Lower lobe of right lung (tissue), 2 donors: Measurements from ENCODE around the gene HAVCR2. TPM values are rescaled to one million over a fixed set of nuclear protein-coding genes. Genes with fewer than 3 reads are reported as not detected.

Experiments
- ATAC-seq, 2 donors: fragments of 200-7000 bp; cut with Tn5 transposase; one replicate each; pipeline ENCODE4 v1.9.1; 2020 to 2022; ENCODE audit warnings: mild to moderate bottlenecking in 2 of 2, moderate library complexity in 2 of 2
- DNase-seq: peaks from one replicate; pipeline ENCODE4 v3.0.0-alpha.2; 2020
- H3K27ac ChIP-seq: fragments of 200-600 bp; one replicate; pipeline ENCODE4 v1.8.0; 2022
- H3K27me3 ChIP-seq: fragments of 200-600 bp; one replicate; pipeline ENCODE4 v1.8.0; 2022; ENCODE audit warnings: low read depth
- H3K36me3 ChIP-seq: fragments of 200-600 bp; one replicate; pipeline ENCODE4 v1.8.0; 2022; ENCODE audit warnings: mild to moderate bottlenecking
- H3K4me1 ChIP-seq: fragments of 200-600 bp; one replicate; pipeline ENCODE4 v1.8.0; 2022
- H3K4me3 ChIP-seq: fragments of 200-600 bp; one replicate; pipeline ENCODE4 v1.8.0; 2022; ENCODE audit warnings: mild to moderate bottlenecking
- H3K9me3 ChIP-seq: fragments of 200-600 bp; one replicate; pipeline ENCODE4 v1.8.0; 2022
- intact Hi-C: fragments of 100-400 bp; cut with DNase I; formaldehyde crosslinking; loops from one replicate; pipeline ENCODE4 v1.11.0; 2022
- long read RNA-seq: library from polyadenylated mRNA; unstranded; transcript quantifications from one replicate; pipeline ENCODE4 v2.0.0, GENCODE V29; 2021
- total RNA-seq: library from RNA; stranded (reverse); fragmentation: NEBNext Ultra II Directional; extraction: Animal tissue kit (Norgen Biotek cat#: 25700); gene quantifications from one replicate; pipeline ENCODE4 v1.2.1, GENCODE V29; 2021
- TF ChIP-seq, protein P1 (sequence below): fragments of 200-600 bp; IDR thresholded peaks from one replicate; pipeline ENCODE4 v1.8.0; 2022; ENCODE audit warnings: antibody characterized with exemption, mild to moderate bottlenecking
- donor health status: DM: no; HTN: yes; CAD: no; lungs with severe emphysema.

The HAVCR2 gene
- 33.8 TPM for total RNA-seq
- long read RNA-seq, transcript HAVCR2-201 (7 exons, 2,907 nt), result major isoform, 49 of 62 reads
- long read RNA-seq, partial matches to known transcripts, result 3 of 62 reads
- long read RNA-seq, other reads (novel, unspliced or antisense), result 10 of 62 reads

DNA sequence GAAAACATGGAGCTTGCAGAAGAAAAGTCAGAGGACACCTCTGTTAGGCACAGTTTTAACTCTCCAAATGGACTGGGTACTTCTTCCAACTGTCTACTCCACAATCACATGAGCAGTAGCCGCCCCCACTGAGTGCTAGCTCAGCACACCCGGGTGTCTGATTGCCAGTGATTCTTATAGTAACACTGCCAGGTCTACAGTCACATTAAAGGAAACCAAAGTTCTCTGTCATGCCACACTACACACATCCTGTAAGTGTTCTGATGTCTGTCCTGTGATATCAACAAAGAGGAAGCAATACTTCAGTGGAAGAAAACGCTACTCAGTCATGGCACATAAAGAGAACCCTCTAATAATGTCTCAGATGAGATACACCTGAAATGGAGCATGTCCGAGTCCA is at the start of gene HAVCR2:
Gene HAVCR2, minus strand, starts transcription at position 69 of the 400 bp plus-strand sequence. Its CDS starts 61 bp downstream, at position 8.
- Histone ChIP-seq H3K27ac (peak within 1 kb of the TSS; percentile 65), H3K9me3 (no peaks in the 10 kb centered on the region), H3K27me3 (no peaks in the 10 kb centered on the region), H3K4me3 (peak within 1 kb of the TSS; percentile 32), H3K4me1 (no peaks in the 10 kb centered on the region), H3K36me3 (no peaks in the 10 kb centered on the region)
- DNase-seq (peak; percentile 70), ATAC-seq (peak; percentile 71 to 90)
- TF ChIP-seq, protein P1, sequence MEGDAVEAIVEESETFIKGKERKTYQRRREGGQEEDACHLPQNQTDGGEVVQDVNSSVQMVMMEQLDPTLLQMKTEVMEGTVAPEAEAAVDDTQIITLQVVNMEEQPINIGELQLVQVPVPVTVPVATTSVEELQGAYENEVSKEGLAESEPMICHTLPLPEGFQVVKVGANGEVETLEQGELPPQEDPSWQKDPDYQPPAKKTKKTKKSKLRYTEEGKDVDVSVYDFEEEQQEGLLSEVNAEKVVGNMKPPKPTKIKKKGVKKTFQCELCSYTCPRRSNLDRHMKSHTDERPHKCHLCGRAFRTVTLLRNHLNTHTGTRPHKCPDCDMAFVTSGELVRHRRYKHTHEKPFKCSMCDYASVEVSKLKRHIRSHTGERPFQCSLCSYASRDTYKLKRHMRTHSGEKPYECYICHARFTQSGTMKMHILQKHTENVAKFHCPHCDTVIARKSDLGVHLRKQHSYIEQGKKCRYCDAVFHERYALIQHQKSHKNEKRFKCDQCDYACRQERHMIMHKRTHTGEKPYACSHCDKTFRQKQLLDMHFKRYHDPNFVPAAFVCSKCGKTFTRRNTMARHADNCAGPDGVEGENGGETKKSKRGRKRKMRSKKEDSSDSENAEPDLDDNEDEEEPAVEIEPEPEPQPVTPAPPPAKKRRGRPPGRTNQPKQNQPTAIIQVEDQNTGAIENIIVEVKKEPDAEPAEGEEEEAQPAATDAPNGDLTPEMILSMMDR, result no peak
- intact Hi-C loops, result no loop called here

DNA sequence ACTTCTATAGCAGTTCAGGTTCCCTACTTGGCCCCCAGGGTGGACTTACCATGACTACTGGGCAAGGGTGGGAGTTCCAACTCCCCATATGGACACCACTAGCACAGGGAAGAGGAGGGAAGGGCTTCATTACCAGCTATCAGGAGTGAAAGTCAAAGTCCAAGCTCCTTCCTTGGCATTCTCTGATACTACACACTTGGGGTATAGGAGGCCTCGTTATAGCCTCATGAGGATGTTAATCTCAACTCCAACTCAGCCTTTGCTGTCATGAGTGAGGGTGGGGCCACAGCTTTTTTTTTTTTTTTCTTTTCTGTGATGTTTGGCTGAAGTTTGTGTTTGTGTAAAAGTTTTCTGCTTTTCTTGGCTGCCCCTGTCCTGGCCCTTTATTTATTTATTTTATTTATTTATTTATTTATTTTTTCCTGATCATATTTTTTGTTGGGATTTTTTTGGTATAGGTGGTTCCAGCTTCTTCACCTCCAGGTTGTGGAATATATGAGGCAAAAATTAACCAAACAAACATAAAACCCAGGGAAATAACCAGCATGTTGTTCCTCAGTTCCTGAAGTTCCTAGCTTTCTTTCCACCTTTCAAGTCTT is 48.5 kb upstream of the HAVCR2 start:
- Histone ChIP-seq H3K36me3 (no peaks in the 10 kb centered on the region), H3K4me1 (no peaks in the 10 kb centered on the region), H3K27ac (no peak overlapping the region), H3K9me3 (no peaks in the 10 kb centered on the region), H3K27me3 (no peaks in the 10 kb centered on the region), H3K4me3 (no peak overlapping the region)
- intact Hi-C loops, result no loop called here
- DNase-seq (no peak), ATAC-seq (no peak)
- TF ChIP-seq, protein P1, result no peak

DNA sequence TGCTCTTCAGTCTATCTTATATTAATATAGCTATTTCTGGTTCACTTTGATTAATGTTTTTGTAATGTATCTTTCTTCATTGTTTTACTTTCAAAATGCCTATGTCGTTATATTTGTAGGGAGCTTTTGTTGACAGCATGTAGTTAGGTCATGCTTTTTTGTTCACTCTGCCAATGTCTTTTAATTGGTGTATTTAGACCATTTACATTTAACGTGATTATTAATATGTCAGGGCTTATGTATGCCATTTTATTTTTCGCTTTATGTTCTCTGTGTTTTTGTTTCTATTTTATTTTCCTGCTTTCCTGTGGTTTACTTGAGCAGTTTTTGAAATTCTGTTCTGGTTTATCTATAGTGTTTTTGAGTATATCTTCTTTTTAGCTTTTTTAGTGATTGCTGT is 46.5 kb upstream of the HAVCR2 start:
- intact Hi-C loops, result no loop called here
- Histone ChIP-seq H3K27me3 (no peaks in the 10 kb centered on the region), H3K9me3 (no peaks in the 10 kb centered on the region), H3K36me3 (no peaks in the 10 kb centered on the region), H3K4me3 (no peak overlapping the region), H3K27ac (no peak overlapping the region), H3K4me1 (no peaks in the 10 kb centered on the region)
- TF ChIP-seq, protein P1, result no peak
- ATAC-seq (no peak), DNase-seq (no peak)

DNA sequence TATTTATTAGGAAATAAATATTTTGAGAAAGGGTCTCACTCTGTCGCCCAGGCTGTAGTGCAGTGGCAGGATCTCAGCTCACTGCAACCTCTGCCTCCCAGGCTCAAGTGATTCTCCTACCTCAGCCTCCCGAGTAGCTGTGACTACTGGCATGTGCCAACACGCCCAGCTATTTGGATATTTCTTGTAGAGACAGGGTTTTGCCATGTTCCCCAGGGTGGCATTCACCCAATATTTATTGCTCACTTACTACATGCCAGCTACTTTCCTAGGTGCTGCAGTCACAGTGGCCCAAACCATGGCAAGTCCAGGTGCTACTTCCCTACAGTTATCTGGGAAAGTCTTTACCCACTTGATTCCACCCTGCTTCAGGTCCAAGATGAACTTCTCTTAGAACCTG is 42.2 kb upstream of the HAVCR2 start:
- ATAC-seq (no peak), DNase-seq (no peak)
- Histone ChIP-seq H3K4me3 (no peak overlapping the region), H3K9me3 (no peaks in the 10 kb centered on the region), H3K36me3 (no peaks in the 10 kb centered on the region), H3K4me1 (no peaks in the 10 kb centered on the region), H3K27me3 (no peaks in the 10 kb centered on the region), H3K27ac (no peak overlapping the region)
- intact Hi-C loops, result no loop called here
- TF ChIP-seq, protein P1, result no peak

DNA sequence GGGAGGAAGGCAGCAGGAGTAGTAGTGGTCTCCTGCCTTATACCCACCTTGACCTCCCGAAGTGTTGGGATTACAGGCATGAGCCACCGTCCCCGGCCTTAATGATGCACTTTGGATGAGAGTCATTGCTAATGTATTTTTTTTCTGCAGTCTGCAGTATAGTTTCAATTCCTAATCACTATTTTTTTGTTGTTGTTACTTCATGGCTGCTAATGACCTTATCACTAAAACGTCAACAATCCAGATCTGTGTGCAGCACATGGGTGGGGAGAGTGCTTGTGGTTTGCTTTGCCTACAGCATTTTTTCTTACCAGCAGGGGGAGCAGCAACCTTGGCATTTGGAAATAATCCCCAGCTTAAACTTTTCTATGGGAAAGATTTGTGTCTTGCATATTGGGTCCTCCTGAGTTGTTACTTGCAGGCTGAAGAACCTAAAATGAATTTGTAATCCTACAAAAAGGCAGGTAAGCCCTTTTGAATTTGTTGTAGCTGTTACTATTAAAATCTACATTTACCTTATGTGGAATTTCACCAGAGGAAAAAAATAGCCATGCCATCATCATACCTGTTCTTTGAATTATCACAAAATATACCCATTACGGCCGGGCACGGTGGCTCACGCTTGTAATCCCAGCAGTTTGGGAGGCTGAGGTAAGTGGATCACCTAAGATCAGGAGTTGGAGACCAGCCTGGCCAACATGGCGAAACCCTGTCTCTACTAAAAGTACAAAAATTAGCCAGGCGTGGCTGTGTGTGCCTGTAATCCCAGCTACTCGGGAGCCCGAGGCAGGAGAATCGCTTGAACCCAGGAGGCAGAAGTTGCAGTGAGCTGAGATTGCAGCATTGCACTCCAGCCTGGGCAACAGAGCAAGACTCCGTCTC is 40.1 kb upstream of the HAVCR2 start:
- intact Hi-C loops, result no loop called here
- TF ChIP-seq, protein P1, result peak; percentile 90
- no peaks in the 10 kb centered on the region for H3K27me3 ChIP-seq
- no peak overlapping the region for H3K4me3 ChIP-seq
- no peaks in the 10 kb centered on the region for H3K4me1 ChIP-seq
- DNase-seq (no peak), ATAC-seq (peak; percentile 83)
- H3K27ac ChIP-seq, result no peak overlapping the region
- H3K9me3 ChIP-seq, result no peaks in the 10 kb centered on the region
- H3K36me3 ChIP-seq, result no peaks in the 10 kb centered on the region
